ENCODE measurements around the gene LIN7A.

Gene LIN7A

GRCh38 chr12:80747800-80748199 is 189.9 kb downstream of the LIN7A start:
- peaks cover 3% of the 10 kb centered on the region for H3K9me3 Mint-ChIP-seq
- no peaks in the 10 kb centered on the region for H3K27me3 Mint-ChIP-seq
- no peak overlapping the region for H3K4me3 Mint-ChIP-seq
- H3K4me1 Mint-ChIP-seq (ENCODE audit: low read depth): no peaks in the 10 kb centered on the region
- no peaks in the 10 kb centered on the region for H3K36me3 Mint-ChIP-seq (ENCODE audit: low read depth)
- no peak overlapping the region for H3K27ac Mint-ChIP-seq

- peaks cover under 1% of the 10 kb centered on the region for H3K9me3 Mint-ChIP-seq
- no peaks in the 10 kb centered on the region for H3K27me3 Mint-ChIP-seq
- H3K27ac Mint-ChIP-seq: no peak overlapping the region
- H3K4me3 Mint-ChIP-seq: no peak overlapping the region
- H3K36me3 Mint-ChIP-seq (ENCODE audit: low read depth): no peaks in the 10 kb centered on the region
- H3K4me1 Mint-ChIP-seq (ENCODE audit: low read depth): no peaks in the 10 kb centered on the region
Measured at GRCh38 chr12:80745851-80746505, 191.8 kb downstream of the LIN7A start.
